Measurements from ENCODE around the gene POLD2.
"Not testable (repeated sequence)": the region's sequence is repeated elsewhere in the genome, so short reads cannot be mapped to it uniquely, and the experiment has no call there.

Gene POLD2

DNA sequence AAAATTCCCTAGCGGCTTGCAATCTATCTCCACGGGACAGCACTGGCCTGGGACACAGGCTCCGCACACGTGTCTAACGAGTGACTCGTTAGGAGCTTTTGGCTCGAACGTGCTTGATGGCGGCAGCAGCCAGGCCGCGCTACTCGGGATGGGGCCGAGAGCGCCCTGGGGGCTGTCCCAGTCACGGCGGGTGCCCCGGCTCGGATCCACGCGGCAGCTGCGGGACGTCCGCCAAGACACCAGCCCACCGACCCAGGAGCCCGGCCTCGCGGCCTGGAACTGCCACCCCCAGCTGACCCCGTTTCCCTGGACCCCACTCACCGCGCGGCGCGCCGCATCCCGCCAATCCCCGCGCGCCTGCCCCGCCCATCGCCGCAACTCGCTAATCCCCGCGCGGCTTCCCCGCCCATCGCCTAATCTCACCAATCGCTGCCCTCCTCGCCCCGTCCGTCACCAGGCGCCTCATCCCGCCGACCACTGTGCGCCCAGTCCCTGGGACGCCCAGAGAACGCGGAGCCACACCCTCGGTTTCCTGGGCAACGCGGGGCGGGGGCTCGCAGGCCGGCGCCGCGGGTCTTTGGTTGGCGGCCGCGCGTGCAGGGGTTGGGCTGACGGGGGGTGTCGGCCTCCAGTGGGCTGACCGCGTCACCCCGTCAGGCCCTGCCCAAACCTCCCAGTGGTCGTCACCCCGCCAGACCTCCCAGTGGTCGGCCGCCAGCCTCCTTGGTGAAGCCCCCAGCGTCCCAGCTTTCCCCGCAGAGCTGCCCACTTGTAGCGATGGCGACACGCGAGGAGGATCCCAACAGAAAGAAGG, at the start of gene POLD2:
TSS of gene POLD2 (minus strand) at position 359 of the 814 bp plus-strand sequence. CDS start 1,495 bp downstream, outside the sequence.
- DNase-seq (ENCODE audit: low spot score): peak; percentile 99

DNA sequence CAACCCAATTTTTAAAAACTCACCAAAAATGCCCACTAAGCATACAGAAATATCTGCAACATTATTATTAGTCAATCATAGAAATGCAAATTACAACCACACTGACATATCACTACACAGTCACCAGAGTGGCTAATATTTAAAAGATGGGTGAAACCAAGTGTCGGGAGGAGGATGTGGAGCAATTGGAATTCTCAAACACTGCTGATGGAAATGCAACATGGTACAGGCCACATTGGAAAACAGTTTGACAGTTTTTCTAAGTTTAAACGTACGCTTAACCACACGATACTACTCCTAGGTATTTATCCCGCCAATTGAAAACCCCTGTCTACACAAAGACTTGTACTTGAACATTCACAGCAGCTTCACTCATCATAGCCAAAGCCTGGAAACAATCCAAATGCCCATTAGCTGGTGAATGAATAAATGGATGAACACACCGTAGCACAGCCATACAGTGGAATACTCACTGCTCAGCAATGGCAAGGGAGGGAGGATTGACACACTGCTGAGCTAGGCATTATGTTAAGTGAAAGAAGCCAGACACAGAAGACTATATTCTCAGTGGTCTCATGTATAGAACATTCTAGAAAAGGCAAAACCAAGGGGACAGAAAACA, 49.6 kb upstream of the POLD2 start:
- no peak for DNase-seq (ENCODE audit: low spot score)

DNA sequence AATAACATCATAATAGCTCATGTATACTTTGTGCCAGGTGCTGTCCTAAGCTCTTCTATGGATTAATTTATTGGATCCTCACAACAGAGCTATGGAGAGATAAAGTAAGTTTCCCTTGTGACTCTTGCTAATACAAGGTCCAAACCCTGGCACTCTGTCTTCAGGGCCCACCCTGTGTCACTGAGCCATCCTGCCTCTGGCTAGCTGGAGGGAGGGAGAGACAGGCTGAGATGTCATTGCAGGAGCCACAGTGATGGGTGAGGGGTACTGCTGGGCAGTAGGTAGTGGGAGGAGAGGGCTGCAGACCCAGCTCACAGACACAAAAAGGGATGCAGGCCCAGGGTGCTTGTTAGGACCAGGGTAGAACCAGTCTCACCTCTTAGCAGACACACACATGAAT, 49.0 kb upstream of the POLD2 start:
- no peak for DNase-seq (ENCODE audit: low spot score)

DNA sequence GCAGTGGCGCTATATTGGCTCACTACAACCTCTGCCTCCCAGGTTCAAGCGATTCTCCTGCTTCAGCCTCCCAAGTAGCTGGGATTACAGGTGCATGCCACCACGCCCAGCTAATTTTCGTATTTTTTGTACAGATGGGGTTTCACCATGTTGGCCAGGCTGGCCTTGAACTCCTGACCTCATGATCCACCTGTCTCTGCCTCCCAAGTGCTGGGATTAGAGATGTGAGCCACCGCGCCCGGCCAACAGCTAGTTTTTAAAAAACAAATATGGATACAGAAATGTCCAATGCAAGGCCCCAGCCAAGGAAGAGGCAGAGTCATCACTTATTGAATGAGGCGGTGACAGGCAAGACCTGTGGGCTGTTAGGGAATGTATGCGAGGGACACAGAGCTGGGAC, 48.6 kb upstream of the POLD2 start:
- DNase-seq (ENCODE audit: low spot score): not testable (repeated sequence)

DNA sequence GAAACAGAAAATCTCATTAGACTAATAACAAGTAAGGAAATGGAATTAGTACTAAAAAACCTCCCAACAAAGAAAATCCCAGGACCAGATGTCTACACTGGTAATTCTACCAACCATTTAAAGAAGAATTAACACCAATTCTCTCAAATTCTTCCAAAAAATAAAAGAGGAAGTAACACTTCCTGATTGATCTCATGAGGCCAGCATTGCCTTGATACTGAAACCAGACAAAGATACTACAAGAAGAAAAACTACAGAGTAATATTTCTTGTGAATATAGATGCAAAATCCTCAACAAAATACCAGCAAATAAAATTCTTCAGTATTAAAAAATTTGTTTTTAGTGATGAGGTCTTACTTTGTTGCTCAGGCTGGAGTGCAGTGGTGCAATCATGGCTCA, 44.6 kb upstream of the POLD2 start:
- DNase-seq (ENCODE audit: low spot score): no peak

DNA sequence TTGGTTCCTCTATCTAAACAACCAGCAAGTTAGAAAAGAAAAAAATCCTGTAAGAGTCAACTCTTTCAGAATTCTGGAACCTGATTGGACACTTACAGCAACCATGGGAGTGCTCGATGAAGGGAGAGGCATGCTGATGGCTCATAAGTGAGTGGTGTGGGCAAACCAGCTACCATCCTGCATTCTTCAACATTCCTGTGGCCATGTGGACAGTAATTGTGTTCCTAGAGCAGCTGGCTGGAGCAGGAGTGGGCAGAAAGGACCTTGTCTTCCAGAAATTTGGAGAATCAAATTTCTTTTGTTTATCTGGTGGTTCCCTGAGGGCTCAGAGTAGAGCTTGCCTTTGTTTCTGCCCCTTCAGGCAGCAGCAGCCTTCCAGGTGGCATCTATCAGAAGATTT, 40.2 kb upstream of the POLD2 start:
- DNase-seq (ENCODE audit: low spot score): peak; percentile 66

DNA sequence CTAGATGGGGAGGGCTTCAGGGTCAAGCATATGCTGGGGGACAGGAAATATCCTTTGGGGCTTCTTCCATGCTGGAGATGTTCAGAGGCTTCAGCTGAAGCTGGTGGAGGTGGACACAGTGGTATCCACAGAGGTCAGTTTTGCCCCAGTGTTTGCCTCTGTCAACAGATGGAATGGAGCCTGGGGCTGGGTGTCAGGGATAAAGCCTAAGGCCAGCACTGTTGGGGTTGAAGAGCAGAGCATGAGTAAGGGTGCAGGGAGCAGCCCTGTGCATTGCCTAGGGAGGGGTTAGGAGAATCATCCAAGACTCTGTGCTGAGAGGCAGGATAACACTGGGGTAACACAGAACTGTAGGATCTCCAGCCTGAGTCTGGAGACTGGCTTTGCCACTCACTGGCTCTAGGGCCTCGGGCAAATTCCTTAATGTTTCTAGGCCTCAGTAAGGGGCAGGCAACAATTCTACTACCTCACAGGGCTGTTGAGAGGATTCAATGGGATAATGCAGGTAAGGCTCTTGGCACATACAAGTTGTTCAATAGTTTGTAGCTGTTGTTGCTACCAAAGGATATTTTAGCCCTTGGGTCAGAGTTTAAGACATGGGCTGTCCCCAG, 39.5 kb upstream of the POLD2 start:
- DNase-seq (ENCODE audit: low spot score): no peak

DNA sequence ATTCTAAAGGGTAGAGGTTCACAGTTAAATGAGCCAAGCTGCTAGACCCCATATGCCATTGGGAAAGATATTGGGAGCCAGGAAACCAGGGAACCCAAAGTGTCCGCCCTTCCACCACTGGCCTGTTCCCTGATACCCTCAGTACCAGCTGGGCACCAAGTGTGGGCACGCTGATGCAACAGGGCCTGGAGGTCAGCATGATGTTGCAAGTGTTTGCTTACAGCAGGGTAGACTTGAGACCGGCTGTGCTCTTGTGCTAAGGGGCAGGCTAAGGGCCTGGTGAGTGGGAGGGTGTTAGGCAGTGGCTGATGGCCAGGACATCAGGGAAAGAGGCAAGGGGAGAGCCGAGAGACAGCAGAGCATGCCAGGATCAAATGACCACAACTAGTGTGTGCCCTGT, 38.8 kb upstream of the POLD2 start:
- DNase-seq (ENCODE audit: low spot score): no peak

DNA sequence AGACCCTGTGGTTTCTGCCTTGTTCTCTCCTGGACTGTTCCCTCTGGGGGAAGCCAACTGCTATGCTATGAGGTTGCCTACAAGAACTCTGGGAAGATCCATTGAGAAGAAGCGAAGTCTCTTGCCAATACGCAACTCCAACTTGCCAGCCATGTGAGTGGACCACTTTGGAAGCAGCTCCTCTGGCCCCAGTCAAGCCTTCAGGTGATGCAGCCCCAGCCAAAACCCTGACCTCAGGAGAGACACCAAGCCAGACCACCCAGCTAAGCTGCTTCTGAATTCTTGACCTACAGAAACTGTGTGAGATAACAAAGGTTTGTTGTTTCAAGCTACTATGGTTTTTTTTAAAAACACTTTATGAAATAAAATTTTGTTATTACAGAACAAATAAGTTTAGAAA, 38.0 kb upstream of the POLD2 start:
- DNase-seq (ENCODE audit: low spot score): no peak

DNA sequence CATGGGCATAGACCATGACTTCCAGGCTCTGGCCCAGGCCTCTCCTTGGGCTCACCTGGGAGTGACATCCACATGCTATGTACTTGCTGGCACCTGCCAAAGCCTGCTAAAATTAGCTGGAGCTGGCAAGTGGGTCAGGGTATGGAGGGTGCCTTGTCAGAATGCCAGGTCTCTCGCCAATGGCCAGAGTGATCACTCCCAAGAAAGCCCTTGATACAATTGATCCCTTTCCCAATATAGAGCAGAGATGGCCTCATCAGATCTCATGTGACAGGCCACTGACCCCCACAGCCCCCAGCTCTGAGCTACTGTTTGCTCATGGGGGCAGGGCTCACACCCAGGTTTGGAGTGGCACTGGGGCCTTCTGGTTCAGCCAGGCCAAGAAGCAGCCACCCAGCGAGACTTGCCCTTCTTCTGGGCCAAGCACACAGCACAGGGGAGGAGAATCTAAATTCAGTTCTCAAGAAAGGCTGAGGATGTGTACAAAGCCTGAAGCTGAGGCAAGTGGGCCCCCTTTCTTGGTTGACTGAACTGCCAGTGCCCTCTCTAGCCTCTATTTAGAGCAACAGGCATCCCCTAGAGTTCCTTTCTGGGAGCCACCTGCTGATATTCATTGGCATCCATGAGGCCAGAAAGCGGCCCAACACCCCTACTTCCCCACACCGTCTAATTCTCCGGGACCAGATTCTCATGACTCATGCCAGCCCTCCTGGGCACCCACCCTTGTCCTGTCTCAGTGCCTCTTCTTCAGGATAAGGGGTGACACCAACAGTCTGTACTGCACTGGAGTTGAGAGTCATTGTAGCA, 36.7 kb upstream of the POLD2 start:
- no peak for DNase-seq (ENCODE audit: low spot score)

DNA sequence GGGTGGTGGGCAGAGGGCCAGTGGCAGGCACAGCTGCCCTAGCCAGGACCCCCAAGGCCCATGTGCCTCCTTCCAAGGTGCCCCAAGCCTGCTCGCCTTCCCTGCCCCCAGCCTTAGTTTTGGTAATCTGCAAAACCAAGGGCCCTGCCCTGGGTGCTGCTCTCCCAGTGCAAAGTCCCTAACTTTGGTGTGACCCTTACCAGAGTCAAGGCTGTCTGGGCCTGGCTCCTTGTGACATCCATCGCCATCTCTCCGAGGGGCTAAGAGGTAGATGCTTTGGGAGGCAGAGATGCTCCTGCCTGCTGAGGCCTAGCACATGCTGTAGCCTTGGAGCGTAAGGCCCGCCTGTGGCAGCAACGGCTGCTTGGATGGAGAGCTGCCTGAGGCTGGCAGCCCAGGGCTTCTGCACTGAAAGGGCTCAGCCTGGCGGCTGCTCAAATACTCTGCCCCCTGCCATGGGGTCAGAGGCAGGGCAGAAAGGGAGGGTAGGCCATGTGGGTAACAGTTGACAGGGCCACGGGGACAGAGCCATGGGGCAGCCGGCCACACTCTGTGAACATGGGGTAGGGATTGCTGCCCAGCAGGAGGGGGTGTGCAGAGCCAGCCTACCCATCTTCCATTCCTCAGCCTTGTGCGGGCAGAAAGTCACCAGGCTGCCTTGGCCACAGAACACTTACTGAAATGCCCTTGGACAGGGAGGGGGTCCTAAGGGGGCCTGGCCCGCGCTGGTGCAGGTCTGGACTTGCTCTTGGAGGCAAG, 35.7 kb upstream of the POLD2 start:
- no peak for DNase-seq (ENCODE audit: low spot score)

DNA sequence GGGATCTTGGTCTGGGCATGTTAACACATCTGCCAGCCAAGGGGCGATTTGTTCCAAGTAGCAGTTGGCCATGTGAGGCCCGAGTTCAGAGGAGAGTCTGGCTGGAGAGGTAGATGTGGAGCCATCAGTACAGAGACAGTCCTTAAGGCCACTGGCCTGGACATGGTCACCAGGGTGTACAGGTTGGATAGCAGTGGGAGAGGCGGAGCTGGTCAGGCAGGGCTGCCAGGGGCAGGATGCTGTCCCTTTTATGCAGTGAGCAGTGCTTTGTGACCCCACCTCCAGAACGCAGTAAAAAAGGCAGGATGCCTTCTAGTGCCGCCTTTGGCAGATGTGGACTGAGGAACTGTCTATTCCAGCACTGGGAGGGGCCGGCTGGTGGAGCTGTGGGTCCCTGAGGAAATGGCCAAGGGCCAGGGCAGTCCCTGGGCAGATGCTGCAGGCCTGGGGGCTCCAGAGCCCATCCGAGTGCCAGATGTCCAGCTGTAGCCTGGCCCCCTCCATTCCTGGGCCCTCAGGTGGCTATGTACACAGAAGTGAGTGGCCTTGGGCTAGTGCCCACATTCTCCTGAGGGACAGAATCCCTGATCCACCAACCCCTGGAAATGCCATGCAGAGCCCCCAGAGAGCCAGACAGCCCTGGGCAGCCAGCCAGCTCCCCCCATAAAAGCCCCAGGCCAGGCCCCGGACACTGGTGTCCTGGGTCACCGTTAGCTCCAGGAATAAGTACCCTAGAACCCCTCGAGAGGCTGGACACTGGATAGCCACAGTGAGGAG, 34.9 kb upstream of the POLD2 start:
- DNase-seq (ENCODE audit: low spot score): no peak

DNA sequence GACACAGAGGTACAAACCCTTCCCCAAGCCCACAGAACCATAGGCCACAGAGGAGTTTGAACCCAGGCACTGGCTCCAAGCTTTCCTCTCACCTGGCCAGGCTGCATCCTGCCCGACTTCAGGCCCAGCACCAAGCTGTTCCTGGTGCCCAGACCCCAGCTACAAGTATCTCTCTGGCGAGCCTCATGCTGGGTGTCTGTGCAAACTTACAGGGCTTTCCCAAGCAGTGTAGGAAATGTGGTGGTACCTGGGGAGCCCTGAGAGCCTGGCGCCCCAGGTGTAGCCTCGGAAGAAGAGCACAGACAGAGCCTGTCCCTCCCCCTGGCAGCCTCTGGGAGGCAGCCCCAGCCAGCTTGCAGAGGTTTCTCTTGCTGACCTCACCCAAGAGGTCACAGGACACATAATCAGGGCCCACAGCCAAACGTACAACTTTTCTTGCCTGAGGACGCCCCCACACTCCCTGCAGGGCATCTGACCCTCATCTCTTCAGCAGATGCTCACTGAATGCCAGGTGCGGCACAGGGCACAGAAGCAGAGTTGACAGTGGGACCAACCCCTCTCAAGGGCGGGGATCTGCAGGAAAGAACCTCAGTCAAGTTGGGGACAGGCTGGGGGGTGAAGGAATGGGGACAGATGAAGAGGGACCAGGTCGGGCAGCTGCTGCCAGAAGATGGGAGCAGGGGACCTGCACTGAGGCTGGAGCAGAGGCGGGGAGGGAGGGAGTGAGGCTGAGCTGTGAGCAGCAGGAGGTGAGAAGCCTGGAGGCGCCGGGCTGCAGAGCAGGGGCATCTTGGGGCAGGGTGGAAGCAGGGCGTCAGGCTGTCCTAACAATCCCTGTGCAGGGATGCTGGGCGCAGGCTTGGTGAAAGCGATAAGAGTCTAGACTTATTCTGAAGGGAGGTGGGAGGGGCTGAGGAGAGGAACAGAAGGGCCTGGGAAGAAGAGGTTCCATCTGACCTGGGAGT, 34.0 kb upstream of the POLD2 start:
- DNase-seq (ENCODE audit: low spot score): no peak

DNA sequence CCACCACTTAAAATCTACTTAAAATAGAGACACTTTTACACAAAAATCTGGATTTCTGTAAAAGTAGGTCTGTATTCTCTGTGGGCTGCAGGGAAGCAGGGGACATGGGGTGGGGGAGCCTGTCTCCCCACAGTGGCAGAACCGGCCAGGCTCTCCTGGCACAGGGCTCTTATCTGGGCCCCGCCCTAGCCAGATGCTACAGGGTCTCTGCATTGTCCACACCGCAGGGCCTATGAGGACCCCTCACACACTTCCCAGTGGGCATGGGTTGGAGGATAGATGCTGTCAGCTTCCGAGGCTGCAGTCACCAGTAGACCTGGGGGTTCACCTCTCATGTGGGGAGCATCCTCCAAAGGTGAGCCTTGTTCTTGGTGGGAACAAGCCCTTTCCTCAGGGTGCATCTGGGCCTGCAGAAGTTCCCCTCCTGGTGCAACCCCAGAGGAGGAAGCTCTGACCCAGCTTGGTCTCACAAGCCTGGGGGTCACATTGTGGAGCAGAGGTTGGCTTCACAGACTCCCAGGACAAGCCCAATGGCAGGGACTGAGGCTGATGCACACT, 33.2 kb upstream of the POLD2 start:
- no peak for DNase-seq (ENCODE audit: low spot score)

DNA sequence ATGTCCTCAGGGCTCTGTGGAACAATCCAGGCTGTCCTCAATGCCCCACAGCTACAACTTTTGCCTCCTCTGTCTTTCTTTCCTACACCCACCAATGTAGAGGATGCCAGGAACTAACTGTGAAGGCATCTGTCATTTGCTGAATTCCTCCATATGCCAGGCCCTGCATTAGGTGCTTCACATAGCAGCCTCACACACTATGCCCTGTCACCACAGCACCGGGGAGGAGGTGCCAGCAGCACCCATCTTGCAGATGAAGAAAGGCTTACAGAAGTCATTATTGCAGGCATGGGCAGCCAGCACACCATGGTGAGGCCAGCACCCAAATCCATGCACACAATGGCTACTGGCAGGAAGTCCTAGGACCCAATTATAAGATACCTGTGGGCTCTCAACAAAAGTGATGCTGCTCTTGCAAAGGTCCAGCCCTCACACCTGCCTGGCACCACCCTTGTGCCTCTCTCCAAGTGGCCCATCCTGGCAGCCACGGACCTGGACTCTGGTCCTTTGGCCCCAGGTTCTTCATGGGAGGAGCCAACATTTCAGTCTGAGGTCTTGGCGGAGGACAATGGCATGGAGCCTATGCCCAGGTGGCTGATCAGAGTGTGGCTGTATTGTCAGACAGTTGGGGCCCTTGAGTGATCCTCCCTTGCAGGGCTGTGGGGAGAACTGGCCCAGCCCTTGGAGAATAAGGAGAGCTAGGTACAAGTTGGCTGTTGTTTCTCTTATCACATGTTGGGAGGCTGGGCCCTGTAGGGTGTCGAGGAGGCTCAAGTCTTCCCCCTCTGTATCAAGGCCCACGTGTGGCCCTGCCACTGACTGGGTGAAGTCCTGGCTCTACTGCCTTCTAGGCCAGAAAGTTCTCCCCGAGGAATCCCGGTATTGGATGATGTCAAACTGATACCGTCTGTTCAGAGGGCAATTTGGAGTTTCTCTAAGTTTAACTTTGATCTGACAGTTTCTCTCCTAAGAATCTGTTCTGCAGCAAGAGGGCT, 32.1 kb upstream of the POLD2 start:
- DNase-seq (ENCODE audit: low spot score): no peak

DNA sequence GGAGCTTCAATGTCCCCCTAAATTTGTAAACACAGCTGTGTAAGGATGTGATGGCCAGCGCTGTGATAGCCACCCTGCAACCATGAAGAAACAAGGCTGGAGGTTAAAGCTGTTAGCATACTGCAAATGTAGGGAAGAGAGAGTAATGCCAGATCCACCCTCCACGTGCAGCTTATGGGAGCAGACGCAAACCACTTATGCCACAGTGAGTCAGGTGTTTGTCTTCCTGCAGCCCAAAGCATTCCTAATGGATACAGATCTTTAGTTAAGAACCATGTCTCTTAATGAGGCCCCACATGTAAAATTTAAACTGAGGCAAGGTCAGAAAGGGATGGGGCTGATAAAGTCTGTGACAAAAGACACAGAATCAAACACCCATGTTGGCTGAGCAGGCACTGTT, 31.4 kb upstream of the POLD2 start:
- no peak for DNase-seq (ENCODE audit: low spot score)

DNA sequence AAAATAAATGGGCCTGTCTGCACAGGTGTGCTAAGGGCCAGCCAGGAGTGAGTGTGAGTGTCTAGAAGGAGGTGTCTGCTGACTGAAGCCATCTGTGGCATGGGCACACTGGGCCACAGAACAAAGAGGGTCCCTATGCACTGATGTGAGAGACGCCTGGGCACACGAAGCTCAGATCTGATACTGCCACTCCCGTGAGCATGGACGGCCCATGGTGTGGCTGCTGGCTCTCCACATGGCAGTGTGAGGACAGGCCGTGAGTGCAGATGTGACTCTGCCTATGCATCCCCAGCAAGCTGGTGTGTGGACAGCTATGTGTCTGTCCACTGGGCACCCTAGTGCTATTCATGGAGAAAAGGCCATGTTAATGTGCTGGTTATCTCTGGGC, 30.6 kb upstream of the POLD2 start:
- DNase-seq (ENCODE audit: low spot score): no peak
